HG02798 (cell line): Measurements from ENCODE around the gene HVCN1.
"Not testable (repeated sequence)": the region's sequence is repeated elsewhere in the genome, so short reads cannot be mapped to it uniquely, and the experiment has no call there.

Source experiments
- ATAC-seq: cut with Tn5 transposase; IDR thresholded peaks from one replicate; pipeline ENCODE4 v1.9.1; 2021; ENCODE audit warnings: mild to moderate bottlenecking; ENCODE audit not compliant: unreplicated experiment, poor library complexity

The HVCN1 gene

GRCh38 chr12:110688446-110689280, at the start of gene HVCN1:
TSS of gene HVCN1 (minus strand) at chr12:110689115. CDS start at chr12:110683245, 5,870 bp downstream.
- ATAC-seq: peak; percentile 30

GRCh38 chr12:110737532-110737931, 48.6 kb upstream of the HVCN1 start:
- no peak for ATAC-seq

- not testable (repeated sequence) for ATAC-seq
These were observed 48.1 kb upstream of the HVCN1 start for GRCh38 chr12:110737016-110737415.

- no peak for ATAC-seq
These were observed 45.0 kb upstream of the HVCN1 start for GRCh38 chr12:110733900-110734299.

- ATAC-seq: no peak
These were observed 44.3 kb upstream of the HVCN1 start for GRCh38 chr12:110733089-110733715.

GRCh38 chr12:110732572-110732971, 43.7 kb upstream of the HVCN1 start:
- no peak for ATAC-seq

- ATAC-seq: no peak
These were observed 42.6 kb upstream of the HVCN1 start for GRCh38 chr12:110731479-110731878.

GRCh38 chr12:110728628-110729027, 39.7 kb upstream of the HVCN1 start:
- no peak for ATAC-seq

- ATAC-seq: no peak
These were observed 37.9 kb upstream of the HVCN1 start for GRCh38 chr12:110726708-110727369.

- ATAC-seq: no peak
These were observed 37.1 kb upstream of the HVCN1 start for GRCh38 chr12:110726028-110726427.

GRCh38 chr12:110725267-110725666, 36.4 kb upstream of the HVCN1 start:
- ATAC-seq: no peak

- ATAC-seq: not testable (repeated sequence)
These were observed 34.0 kb upstream of the HVCN1 start for GRCh38 chr12:110722892-110723291.

GRCh38 chr12:110721570-110721969, 32.7 kb upstream of the HVCN1 start:
- ATAC-seq: no peak

GRCh38 chr12:110720516-110720915, 31.6 kb upstream of the HVCN1 start:
- ATAC-seq: no peak

- no peak for ATAC-seq
These were observed 29.4 kb upstream of the HVCN1 start for GRCh38 chr12:110718222-110718908.

- ATAC-seq: no peak
These were observed 28.1 kb upstream of the HVCN1 start for GRCh38 chr12:110717037-110717436.

- no peak for ATAC-seq
These were observed 20.0 kb upstream of the HVCN1 start for GRCh38 chr12:110708917-110709316.

- ATAC-seq: no peak
These were observed 16.4 kb upstream of the HVCN1 start for GRCh38 chr12:110705309-110705708.

GRCh38 chr12:110704750-110705149, 15.8 kb upstream of the HVCN1 start:
- no peak for ATAC-seq

GRCh38 chr12:110704231-110704630, 15.3 kb upstream of the HVCN1 start:
- no peak for ATAC-seq

- no peak for ATAC-seq
These were observed 13.2 kb upstream of the HVCN1 start for GRCh38 chr12:110702081-110702480.
